Measurements from ENCODE around the gene VPS37B.
"Not testable (repeated sequence)": the region's sequence is repeated elsewhere in the genome, so short reads cannot be mapped to it uniquely, and the experiment has no call there.

Gene VPS37B

DNA sequence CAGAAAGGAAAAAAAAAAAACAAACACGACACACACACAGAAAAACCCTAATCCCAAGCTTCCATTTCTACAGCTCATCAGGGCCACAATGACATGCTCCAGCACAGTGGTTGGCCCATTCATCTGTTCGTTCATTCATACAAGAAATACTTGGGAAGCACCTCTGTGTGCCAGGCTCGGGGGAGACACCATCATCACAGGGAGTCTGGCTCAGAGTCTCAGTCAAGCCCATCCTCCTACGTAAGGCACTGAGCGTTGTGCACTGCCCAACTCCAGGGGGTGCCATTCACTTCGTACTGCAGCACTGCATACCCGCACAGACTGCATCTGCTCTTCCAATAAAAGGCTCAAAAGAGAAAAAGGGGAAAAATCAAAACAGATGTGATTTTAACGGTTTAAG lies 15.3 kb downstream of the VPS37B start:
- no peak for DNase-seq

DNA sequence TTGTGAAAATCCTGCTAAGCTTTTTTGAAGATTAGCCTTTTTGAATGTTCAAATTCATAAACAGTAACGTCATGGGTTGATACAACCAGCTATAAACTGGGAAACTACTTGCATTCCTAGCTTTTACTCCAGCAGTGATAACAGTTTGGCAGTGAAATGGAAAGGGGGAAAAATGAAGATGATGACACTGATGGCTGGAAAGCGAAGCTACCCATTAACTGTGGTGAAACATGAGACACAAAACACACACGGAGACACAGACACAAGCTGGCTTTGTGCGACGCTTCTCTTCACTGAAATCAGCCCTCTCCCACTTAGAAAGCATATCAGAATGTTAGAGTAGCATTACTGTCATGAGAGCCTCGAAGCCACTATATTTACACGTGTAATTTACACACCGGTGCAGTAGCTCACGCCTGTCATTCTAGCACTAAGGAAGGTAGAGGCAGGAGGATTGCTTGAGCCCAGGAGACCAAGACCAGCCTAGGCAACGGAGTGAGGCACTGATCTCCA lies 15.7 kb downstream of the VPS37B start:
- no peak for DNase-seq

DNA sequence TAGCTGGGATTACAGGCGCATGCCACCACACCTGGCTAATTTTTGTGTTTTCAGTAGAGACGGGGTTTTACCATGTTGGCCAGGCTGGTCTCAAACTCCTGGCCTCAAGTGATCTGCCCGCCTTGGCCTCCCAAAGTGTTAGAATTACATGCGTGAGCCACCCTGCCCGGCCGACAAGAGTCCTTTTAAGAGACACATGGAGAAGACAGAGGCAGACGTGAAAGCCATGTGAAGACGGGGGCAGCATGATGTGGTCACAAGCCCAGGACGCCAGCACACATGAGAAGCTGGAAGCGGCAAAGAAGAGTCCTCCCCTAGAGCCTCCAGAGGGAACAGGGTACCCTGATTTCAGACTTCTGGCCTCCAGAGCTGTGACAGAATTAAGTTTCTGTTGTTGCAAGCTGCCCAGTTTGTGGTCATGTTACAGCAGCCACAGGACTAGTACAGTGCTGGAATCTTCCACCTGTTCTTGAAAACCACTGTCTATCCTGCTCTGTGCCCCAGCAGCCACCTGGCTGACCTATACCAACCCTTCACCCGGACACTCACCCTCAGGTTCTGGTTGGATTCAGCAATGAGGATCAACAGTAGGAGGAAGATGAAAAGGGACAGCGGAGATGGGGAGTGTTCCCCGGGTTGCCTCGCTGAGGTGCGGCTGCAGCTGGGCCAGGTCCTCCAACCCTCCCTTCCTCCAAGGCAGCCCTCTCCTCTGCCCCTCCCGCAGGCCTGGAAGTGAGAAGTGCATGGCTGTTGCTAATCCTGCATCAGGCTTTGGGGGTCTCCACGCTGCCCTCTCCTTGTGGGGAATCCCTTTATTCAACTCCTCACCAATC lies 16.9 kb downstream of the VPS37B start:
- DNase-seq = no peak

DNA sequence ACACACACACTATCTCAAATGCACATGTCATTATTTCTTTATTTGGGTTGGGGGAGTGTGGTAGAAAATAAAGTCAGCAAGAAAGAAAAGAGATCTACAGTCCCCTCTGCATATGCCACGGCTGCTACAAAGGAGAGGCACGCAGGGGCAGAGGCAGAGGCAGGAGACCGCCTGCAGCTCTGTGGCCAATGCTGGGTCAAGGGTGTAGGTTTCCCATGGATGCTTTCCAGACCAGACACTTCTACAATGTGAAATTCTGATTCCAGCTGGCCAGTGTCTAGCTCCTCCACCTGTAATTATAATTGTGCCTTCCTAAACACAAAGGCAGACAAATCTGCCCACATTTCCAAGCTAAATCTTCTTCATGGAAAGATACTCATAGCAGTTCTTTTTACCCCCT lies 19.2 kb downstream of the VPS37B start:
- no peak for DNase-seq

DNA sequence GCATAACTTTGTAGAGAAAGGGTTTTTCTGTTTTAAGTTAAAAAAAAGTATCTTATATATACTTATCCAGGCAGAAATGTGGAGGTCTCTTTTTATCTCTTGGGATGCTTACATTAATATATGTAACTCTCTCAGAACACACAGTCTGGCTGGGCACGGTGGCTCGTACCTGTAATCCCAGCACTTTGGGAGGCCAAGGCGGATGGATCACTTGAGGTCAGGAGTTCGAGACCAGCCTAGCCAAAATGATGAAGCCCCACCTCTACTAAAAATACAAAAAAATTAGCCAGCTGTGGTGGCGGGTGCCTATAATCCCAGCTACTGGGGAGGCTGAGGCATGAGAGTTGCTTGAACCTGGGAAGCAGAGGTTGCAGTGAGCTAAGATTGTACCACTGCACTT lies 19.6 kb downstream of the VPS37B start:
- not testable (repeated sequence) for DNase-seq

DNA sequence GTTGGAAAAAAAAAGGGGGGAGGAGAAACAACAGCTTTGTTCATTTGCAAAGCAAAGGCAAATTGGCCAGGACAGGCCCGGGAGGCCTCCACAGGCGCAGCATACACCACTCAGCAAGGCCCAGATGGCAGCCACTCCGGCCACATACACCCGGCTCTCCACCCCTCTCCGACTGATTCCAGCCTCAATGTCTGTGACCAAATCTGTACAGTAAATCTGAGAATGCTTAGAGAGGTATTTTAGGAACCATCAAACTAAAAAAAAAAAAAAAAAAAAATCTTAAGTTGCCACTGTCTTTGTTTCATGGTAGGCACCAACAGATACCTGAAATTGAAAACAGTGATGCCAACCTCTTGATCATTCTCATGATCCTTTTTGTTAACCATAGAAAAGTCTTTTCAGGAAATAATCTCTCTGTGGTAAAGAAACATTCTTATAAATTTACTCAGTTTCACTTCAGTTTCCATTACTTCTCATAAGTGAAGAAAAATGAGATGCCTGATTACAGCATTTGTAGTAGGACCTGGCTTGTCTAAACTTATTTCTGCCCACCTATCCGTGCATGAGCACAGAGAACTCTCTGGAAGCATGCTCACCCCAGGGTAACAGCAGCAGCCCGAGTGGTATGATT lies 20.2 kb downstream of the VPS37B start:
- DNase-seq = no peak

DNA sequence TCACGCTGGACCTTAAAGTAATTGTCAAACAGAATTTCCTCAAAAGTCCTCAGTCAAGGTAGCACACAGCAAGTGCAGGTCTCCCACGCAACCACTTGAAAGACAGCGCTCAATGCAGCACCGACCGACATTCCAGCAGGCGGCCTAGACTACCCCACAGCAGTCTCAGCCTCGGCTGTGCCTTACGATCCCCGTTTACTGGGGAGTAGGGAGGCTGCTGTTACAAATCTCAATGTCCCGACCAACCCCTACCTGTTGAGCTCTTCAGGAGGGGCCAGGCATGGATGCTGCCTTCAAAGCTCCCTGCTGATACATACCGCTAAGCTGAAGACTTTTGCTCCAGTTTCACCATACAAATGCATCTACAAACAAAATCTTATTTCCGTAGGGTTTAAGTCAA lies 21.8 kb downstream of the VPS37B start:
- DNase-seq = no peak

DNA sequence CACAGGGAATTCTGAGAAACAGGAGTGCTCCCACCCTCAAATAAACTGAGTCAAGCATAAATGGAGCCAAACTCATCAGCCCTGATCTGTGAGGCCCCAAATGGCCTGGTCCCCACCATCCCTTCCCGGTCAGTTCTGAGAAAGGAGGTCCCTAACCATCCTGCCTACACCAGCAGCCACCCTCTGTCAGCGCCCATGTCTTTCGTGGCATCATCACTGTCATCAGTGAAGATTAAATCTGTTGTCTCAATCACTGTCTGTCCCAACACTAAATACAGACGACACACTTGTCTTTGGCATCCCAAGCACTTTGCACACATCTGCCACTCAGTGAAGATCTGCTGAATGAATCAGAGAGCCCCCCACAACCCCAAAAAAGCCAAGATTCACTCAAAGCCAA lies 22.4 kb downstream of the VPS37B start:
- DNase-seq = no peak

DNA sequence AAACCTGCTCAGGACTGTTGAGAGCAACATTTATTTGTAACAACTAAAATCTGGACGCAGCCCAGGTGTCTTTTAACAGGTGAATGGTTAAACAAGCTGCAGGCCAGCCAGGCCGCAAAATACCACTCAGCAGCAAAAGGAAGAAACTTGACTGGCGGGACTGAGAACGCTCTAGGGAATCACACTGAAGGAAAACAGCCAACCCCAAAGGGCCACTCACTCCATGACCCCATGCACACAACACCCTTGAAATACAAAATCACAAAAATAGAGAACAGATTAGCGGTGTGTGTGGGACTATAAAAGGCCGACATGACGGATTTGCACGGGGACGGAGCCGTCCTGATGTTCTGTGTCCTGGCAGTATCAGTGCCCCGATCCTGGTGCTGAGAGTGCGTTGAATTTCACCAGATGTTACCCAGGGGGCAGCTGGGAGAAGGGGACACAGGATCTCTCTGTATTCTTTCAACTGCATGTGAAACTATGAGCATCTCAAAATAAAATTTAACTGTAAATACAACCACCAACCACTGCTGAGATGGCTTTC lies 23.0 kb downstream of the VPS37B start:
- DNase-seq = no peak

DNA sequence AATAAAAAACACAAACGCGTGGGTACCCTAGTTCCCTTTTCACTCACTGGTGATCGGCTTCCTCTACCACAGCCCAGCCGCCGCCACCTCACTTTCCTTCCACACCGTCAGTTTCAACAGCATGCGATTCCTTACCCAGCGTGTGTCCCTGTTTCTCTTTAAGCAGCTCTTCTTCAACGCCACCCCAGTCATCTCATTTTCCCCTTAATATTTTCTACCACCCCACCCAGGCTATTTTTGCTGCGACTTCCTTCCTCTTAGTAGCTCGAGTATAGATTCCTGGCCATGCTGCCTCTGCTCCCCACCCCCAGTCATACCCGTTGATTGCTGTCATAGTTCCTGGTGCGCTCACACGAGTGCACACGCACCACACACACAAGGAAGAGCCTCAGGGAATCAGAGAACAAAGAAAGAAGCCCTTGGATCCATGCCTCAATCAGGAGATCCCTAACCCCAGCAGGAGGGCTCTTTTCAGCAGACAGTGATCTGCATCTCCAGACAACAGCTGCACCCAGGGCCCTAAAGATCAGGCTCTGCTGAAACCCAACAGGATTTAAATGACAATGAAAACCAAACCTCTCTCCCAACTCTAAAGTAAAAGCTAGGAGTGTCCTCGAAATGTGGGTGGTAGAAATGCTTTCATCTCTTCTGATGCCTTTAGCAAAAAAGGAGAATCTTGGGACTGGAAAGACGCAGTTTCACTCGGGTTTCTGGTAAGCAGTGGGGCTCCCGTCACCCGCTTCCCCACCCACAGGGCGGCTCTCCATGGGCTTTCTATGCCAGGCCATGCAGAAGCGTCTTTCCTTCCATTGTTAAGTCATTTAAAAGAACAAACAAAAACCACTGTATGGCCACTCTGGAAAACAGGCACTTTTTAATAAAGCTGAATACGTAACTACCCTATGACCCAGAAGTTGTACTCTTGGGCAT lies 23.8 kb downstream of the VPS37B start:
- no peak for DNase-seq

DNA sequence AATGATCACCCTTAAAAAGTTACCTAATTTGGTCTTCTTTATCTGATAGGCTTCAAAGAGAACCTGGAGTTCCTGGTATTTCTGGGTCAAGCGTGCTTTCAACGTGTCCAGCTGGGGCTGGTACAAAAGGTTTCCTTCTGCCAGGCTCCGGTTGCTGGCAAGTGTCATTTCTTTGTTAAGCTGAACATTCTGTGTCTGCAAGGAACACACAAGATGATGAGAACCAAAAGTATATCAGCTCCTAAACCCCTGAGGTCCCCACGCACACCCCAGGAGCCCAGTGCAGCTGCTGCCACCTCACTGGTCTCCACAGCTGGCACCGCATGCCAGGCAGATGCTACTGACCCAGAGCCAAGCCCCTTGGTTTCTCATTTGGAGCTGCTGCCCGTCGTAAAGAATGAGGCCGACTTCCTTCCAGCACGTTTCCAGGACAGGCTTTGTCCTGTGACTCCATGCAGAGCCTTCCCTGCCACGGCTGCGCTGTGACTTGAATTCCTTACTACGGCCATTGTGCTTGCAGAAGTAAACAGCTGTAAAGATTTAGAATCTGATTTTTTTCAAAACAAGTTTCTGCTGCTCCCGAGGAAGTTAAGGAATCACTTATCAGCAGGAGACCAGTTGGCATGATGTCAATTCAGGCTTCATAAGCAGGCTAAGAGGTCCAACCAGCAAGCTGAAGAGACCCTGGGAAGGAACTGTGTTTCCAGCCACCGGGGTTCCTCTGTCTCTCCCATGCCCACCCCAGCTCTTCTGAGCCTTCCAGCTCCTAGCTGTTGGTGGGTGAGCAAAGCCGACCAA lies 24.9 kb downstream of the VPS37B start:
- DNase-seq = no peak

DNA sequence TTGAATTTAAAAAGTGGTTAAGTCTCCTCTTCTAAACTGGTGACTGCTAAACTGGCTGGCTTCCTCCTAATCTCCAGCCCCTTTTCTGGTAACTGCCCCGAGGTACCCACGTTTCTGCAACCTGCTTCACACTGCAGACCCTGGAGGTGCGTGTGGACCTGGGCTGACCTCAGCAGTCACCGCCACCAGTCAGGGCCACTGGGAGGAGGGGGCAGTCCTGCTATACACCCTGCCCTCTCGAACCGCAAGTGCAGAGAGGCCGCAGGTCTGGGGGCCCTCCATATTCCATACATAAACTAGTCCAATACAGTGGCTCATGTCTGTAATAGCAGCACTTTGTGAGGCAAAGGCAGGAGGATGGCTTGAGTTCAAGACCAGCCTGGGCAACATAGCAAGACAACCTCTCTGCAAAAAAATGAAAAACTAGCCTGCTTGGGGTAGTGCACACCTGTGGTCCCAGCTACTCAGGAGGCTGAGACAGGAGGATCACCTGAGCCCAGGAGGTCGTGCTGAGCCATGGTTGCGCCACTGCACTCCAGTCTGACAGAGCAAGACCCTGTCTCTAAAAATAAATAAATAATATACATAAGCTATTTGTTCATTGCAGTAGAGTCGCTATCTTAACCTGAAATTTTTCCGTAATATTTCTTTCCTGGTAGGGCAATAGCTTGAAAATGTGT lies 25.6 kb downstream of the VPS37B start:
- DNase-seq = no peak

DNA sequence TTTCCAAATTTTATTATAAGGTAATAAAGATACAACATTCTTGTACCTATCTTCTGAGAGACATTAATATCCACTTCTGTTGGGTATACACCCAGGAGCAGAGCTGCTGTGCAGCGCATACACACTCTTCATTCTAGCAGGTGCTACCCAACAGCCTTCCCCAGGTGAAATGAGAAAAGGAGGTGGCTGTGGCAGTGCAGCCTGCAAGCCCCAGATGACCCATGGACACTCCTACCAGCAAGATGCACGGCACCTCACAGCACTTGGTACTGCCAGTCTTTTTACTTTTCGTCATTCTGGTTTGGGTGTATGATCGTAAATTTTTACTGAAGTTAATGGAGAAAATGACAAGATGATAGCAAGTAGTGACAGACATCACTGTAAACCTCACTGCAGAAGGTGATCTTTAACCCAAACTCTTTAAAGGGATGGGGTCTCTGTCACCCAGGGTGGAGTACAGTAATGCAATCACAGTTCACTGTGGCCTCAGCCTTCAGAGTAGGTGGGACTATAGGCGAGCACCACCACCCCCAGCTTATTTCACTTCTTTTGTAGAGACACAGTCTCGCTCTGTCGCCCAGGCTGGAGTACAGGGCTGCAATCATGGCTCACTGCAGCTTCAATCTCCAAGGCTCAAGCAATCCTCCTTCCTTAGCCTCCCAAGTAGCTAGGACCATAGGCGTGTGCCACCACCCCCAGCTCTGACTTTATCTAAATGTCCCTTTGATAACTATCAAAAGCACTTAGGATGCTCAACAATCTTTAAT lies 26.5 kb downstream of the VPS37B start:
- no peak for DNase-seq

DNA sequence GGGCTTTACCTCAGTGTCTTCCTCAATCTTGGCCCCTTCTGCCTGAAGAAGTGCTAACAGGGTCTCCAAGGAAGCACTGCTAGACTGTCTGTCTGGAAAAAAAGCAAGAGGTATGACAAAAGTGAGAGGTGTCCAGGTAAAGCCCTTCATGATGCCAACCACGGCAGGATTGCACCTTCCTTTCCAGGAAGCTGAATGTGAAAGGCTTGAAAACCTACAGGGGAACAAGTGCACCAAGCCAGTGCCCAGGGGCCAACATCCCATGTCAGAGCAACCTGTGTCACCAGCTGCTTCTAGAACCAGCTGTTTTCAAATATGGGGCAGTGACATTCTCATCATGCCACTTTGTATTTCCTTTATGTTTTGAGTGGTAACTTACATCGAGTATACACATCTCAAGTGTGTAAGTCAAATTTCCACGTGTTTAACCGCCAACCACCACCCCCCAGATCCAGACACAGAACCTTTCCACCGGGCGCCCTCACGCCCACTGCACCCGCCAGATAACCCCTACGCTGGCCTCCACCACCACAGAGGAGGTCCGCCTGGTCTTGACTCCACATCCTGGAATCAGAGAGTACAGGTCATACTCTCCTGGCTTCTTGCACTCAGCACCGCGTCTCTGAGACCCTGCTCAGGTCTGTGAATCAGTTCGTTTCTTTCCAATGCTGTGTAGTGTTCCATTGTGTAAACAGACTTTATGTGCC lies 27.3 kb downstream of the VPS37B start:
- DNase-seq = no peak

DNA sequence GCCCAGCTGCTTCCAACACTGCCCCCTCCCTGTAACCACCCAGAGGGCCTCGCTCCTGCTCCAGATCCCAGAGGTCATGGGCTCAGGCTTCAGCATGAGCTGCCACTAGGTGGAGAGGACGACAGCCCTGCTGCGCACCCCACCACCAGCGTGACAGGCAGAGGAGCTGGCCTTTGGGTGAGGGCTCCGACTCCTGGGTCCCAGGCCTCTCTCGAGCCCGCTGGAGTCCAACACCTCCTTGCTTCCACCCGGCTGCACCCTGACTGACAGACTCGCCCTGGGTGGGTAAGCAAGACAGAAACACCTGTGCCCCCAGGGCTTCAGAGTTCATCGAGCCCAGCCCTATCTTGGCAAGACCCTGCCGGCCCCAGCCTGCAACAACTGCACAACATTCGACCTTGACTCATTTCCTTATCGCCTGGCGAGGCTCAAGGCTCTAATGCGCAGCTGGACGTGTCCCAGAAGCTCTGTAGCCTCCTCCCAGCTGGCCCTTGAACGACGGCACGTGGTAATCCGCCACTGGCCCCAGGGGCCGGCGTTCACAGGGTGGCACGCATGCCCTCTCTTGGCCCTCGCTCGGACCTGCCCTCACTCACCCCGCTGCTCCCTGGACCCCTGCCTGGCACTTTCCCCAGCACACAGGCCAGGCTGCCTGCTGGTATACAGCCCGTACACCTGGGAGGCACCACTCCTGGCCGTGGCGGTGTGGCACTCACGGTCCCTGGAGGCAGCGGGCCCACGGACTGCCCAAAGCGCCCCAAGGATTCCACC lies 28.0 kb downstream of the VPS37B start:
- DNase-seq = no peak

DNA sequence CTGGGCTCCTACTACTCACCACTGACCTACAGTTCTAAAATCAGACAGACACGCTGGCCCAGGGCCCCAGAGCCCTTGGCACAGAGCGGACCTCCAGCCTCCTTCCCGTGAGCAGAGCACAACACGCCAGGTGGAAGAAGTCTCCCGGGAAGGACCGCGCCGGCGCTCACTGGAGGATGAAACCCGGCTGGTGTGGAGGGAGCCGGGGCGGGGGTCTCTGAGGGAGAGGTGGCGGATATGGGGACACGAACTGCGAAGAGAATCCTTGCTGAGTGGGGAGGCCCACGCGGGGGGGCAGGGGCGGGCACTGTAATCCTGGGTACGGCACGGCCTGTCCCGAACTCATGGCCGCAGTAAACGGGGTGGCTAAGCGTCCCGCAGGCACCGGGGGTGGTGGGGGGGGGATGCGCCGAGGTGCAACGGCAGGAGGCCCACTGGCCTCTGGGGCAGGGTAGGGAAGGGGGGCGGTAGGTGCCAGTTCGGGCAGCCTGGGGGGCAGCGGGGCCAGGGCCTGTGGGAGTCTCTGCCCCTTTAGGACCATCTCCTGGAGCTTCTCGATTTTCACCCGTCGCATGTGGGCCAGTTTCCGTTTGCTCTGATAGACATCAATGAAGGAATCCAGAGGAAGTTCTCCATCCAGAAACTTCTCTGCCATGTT lies 28.8 kb downstream of the VPS37B start:
- peak in 1 of 2 experiments; percentile 25 for DNase-seq

DNA sequence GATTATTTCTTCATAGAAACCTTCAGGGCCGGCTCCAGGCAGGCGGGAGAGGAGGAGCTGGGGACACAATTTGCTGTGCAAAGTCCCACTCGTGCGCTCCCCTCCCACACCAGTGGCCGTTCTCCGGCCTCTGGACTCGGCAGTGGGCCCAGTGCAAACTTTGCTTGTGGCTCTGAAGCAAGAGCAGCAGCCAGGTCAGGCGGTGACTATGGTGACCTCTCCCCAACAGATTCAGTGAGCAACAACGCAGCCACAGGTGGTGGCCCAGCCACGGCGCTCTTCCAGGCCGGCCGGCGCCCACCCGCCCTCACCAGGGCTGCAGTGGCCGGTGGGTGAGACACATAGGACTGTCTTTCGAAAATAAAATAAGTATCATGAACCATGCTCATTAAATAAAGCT lies 29.5 kb downstream of the VPS37B start:
- DNase-seq = no peak
